ENCODE data around the gene ORMDL2.
"Not testable (repeated sequence)": the region's sequence is repeated elsewhere in the genome, so short reads cannot be mapped to it uniquely, and the experiment has no call there.

The ORMDL2 gene

GRCh38 chr12:55852740-55853139 lies 34.9 kb downstream of the ORMDL2 start:
- Histone ChIP-seq H3K79me2 (ENCODE audit: control insufficient read depth, insufficient read depth, low read length, unreplicated experiment) (no peaks in the 10 kb centered on the region), H3K4me1 (ENCODE audit: control insufficient read depth, insufficient read depth, low read length, unreplicated experiment) (peaks cover 31% of the 10 kb centered on the region), H3K27ac (ENCODE audit: low read depth, low read length) (no peak overlapping the region), H2AFZ (ENCODE audit: low read length, unreplicated experiment) (no peak overlapping the region), H3K27me3 (ENCODE audit: insufficient read depth, low read length) (no peaks in the 10 kb centered on the region), H3K4me3 (ENCODE audit: low read depth, low read length) (no peak overlapping the region), H3K36me3 (ENCODE audit: insufficient read depth, low read length) (no peaks in the 10 kb centered on the region)

GRCh38 chr12:55861396-55861795 lies 43.6 kb downstream of the ORMDL2 start:
- Histone ChIP-seq H3K36me3 (ENCODE audit: insufficient read depth, low read length) (no peaks in the 10 kb centered on the region), H2AFZ (ENCODE audit: low read length, unreplicated experiment) (no peak overlapping the region), H3K4me3 (ENCODE audit: low read depth, low read length) (no peak overlapping the region), H3K79me2 (ENCODE audit: control insufficient read depth, insufficient read depth, low read length, unreplicated experiment) (no peaks in the 10 kb centered on the region), H3K4me1 (ENCODE audit: control insufficient read depth, insufficient read depth, low read length, unreplicated experiment) (peaks cover under 1% of the 10 kb centered on the region), H3K27me3 (ENCODE audit: insufficient read depth, low read length) (no peaks in the 10 kb centered on the region), H3K27ac (ENCODE audit: low read depth, low read length) (no peak overlapping the region)

- no peak overlapping the region for H3K4me3 ChIP-seq (ENCODE audit: low read depth, low read length)
Measured at GRCh38 chr12:55861871-55862270, 44.0 kb downstream of the ORMDL2 start.

GRCh38 chr12:55862286-55862685 lies 44.4 kb downstream of the ORMDL2 start:
- no peaks in the 10 kb centered on the region for H3K79me2 ChIP-seq (ENCODE audit: control insufficient read depth, insufficient read depth, low read length, unreplicated experiment)
- no peaks in the 10 kb centered on the region for H3K36me3 ChIP-seq (ENCODE audit: insufficient read depth, low read length)
- H2AFZ ChIP-seq (ENCODE audit: low read length, unreplicated experiment): no peak overlapping the region
- H3K4me1 ChIP-seq (ENCODE audit: control insufficient read depth, insufficient read depth, low read length, unreplicated experiment): no peaks in the 10 kb centered on the region
- no peaks in the 10 kb centered on the region for H3K27me3 ChIP-seq (ENCODE audit: insufficient read depth, low read length)
- H3K4me3 ChIP-seq (ENCODE audit: low read depth, low read length): no peak overlapping the region
- no peak overlapping the region for H3K27ac ChIP-seq (ENCODE audit: low read depth, low read length)

More at GRCh38 chr12:55861871-55862270, 44.0 kb downstream of the ORMDL2 start:
- no peaks in the 10 kb centered on the region for H3K36me3 ChIP-seq (ENCODE audit: insufficient read depth, low read length)
- H3K79me2 ChIP-seq (ENCODE audit: control insufficient read depth, insufficient read depth, low read length, unreplicated experiment): no peaks in the 10 kb centered on the region
- no peaks in the 10 kb centered on the region for H3K27me3 ChIP-seq (ENCODE audit: insufficient read depth, low read length)
- H2AFZ ChIP-seq (ENCODE audit: low read length, unreplicated experiment): no peak overlapping the region
- no peaks in the 10 kb centered on the region for H3K4me1 ChIP-seq (ENCODE audit: control insufficient read depth, insufficient read depth, low read length, unreplicated experiment)
- H3K27ac ChIP-seq (ENCODE audit: low read depth, low read length): no peak overlapping the region

- not testable (repeated sequence) for H2AFZ ChIP-seq (ENCODE audit: low read length, unreplicated experiment)
Measured at GRCh38 chr12:55862931-55863330, 45.1 kb downstream of the ORMDL2 start.

GRCh38 chr12:55865327-55865726 lies 47.5 kb downstream of the ORMDL2 start:
- H3K27me3 ChIP-seq (ENCODE audit: insufficient read depth, low read length): no peaks in the 10 kb centered on the region
- no peak overlapping the region for H2AFZ ChIP-seq (ENCODE audit: low read length, unreplicated experiment)
- H3K4me1 ChIP-seq (ENCODE audit: control insufficient read depth, insufficient read depth, low read length, unreplicated experiment): no peaks in the 10 kb centered on the region
- H3K4me3 ChIP-seq (ENCODE audit: low read depth, low read length): no peak overlapping the region
- no peaks in the 10 kb centered on the region for H3K79me2 ChIP-seq (ENCODE audit: control insufficient read depth, insufficient read depth, low read length, unreplicated experiment)
- H3K27ac ChIP-seq (ENCODE audit: low read depth, low read length): no peak overlapping the region
- no peaks in the 10 kb centered on the region for H3K36me3 ChIP-seq (ENCODE audit: insufficient read depth, low read length)

More at GRCh38 chr12:55862931-55863330, 45.1 kb downstream of the ORMDL2 start:
- H3K4me3 ChIP-seq (ENCODE audit: low read depth, low read length); H3K36me3 ChIP-seq (ENCODE audit: insufficient read depth, low read length); H3K79me2 ChIP-seq (ENCODE audit: control insufficient read depth, insufficient read depth, low read length, unreplicated experiment); H3K27ac ChIP-seq (ENCODE audit: low read depth, low read length); H3K27me3 ChIP-seq (ENCODE audit: insufficient read depth, low read length); H3K4me1 ChIP-seq (ENCODE audit: control insufficient read depth, insufficient read depth, low read length, unreplicated experiment): not testable (repeated sequence)

GRCh38 chr12:55866454-55867004 lies 48.7 kb downstream of the ORMDL2 start:
- H3K27ac ChIP-seq (ENCODE audit: low read depth, low read length); H3K27me3 ChIP-seq (ENCODE audit: insufficient read depth, low read length); H3K4me3 ChIP-seq (ENCODE audit: low read depth, low read length); H3K36me3 ChIP-seq (ENCODE audit: insufficient read depth, low read length); H2AFZ ChIP-seq (ENCODE audit: low read length, unreplicated experiment); H3K79me2 ChIP-seq (ENCODE audit: control insufficient read depth, insufficient read depth, low read length, unreplicated experiment); H3K4me1 ChIP-seq (ENCODE audit: control insufficient read depth, insufficient read depth, low read length, unreplicated experiment): not testable (repeated sequence)
